Colonic mucosa (tissue), 4 donors: ENCODE data around the gene ADAMTS14. TPM values are rescaled to one million over a fixed set of nuclear protein-coding genes. Genes with fewer than 3 reads are reported as not detected.
A peak's percentile ranks its signal among the peaks of the same experiment; 100 is the strongest.

ENCODE experiments used
- DNase-seq: peaks from one replicate; pipeline ENCODE4 v3.0.0-alpha.2; 2020
- H3K27ac ChIP-seq: fragments of 200-600 bp; one replicate; pipeline ENCODE4 v1.8.0; 2021
- H3K27me3 ChIP-seq: fragments of 200-600 bp; one replicate; pipeline ENCODE4 v1.8.0; 2021
- H3K36me3 ChIP-seq: fragments of 200-600 bp; one replicate; pipeline ENCODE4 v1.8.0; 2021
- H3K4me1 ChIP-seq: fragments of 200-600 bp; one replicate; pipeline ENCODE4 v1.8.0; 2021; ENCODE audit warnings: mild to moderate bottlenecking
- H3K4me3 ChIP-seq: fragments of 200-600 bp; one replicate; pipeline ENCODE4 v1.8.0; 2021
- H3K9ac ChIP-seq, 2 donors: one replicate each; pipeline ENCODE4 v1.7.0; 2013; ENCODE audit warnings: control low read depth in 2 of 2, low read depth in 2 of 2, low read length in 2 of 2
- H3K9me3 ChIP-seq: fragments of 200-600 bp; one replicate; pipeline ENCODE4 v1.8.0; 2021
- CTCF ChIP-seq: fragments of 200-600 bp; IDR thresholded peaks from one replicate; pipeline ENCODE4 v1.8.0; 2022; ENCODE audit warnings: antibody characterized with exemption, mild to moderate bottlenecking
- intact Hi-C: fragments of 100-400 bp; cut with DNase I; formaldehyde crosslinking; loops from one replicate; pipeline ENCODE4 v1.14.1; 2022
- total RNA-seq, 2 donors: library from RNA; stranded (reverse); fragmentation: NEBNext Ultra II Directional in 1 of 2; extraction: Animal tissue kit (Norgen Biotek cat#: 25700) in 1 of 2; gene quantifications; one replicate each; pipeline ENCODE4 v1.2.1, GENCODE V29; 2021
- donor health status: healthy.
- donor health status: DM: no; HTN: no; CAD: no.
- donor health status: DM: no; HTN: no; CAD: no.

ADAMTS14 gene
- total RNA-seq, 2 donors from 2014 or later, result 0.93 to 1.5 TPM

- no peak for TF ChIP-seq CTCF
- Histone ChIP-seq H3K9ac (no peak overlapping the region), H3K27me3 (no peaks in the 10 kb centered on the region), H3K4me3 (no peak overlapping the region), H3K27ac (no peak overlapping the region), H3K4me1 (no peaks in the 10 kb centered on the region), H3K36me3 (no peaks in the 10 kb centered on the region), H3K9me3 (no peaks in the 10 kb centered on the region)
- intact Hi-C loops, result no loop called here
- no peak for DNase-seq
Measured at GRCh38 chr10:70691611-70692010, 19.3 kb downstream of the ADAMTS14 start.

DNA sequence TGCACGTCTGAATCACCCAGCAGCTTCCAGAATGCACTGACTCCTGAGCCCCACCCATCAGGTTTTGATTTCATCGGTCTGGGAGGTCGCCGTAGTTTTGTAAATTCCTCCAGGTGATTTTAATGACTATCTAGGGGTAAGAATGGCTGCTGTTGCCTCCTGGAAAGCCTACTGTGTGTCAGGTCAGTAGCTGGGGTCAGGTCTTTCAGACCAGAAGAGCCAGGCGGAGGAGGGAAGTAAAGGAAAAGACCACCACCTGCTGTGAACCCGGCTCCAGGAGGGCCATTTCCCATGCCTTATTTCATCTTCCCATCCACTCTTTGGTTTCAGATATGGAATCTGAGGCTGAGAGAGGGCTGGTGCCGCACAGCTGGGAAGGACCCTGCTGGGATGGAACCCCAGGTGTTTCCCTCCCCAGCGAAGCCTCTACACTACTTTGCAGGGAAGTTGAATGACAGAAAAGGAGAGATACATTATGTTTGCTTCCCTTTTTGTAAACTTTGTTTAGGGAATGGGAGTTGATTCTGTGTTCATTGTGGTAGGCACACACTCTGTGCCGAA, 19.8 kb downstream of the ADAMTS14 start:
- TF ChIP-seq CTCF, result no peak
- Histone ChIP-seq H3K9me3 (no peaks in the 10 kb centered on the region), H3K27me3 (no peaks in the 10 kb centered on the region), H3K27ac (no peak overlapping the region), H3K4me3 (no peak overlapping the region), H3K4me1 (no peaks in the 10 kb centered on the region), H3K36me3 (no peaks in the 10 kb centered on the region), H3K9ac (no peak overlapping the region)
- intact Hi-C loops, result no loop called here
- DNase-seq, result no peak

DNA sequence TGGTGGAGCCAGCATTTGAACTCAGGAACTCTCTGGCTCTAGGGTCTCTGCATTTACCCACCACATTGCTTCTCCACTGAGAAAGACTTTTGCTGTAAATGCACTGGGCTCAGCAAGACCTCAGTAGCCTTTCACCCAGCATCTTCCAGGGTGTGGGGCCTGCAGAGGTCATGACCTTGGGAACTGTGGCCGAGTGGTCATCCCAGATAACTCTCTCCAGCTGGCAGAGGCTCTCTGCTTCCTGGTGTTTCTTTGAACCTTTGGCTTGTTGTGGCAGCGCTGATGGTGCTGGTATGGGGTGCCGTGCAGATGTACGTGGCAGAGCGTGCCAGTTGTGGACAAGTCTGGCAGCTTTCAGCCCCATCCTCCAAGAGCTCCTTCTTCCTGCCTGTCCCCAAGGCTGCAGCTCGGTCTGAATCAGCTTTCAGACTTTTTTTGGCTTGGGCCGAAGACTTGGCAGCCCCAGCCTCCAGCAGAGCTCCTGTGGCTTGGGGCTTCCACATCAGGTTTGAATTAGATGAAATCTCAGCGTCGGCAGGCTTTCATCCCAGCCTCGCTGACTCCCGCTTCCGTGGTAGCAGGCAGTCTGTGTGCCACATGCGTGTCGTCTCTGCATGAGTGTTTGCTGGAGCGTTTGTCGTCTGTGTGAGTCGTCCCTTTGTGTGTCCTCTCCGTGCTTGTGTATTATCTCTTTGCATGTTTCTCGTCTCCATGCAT, 21.5 kb downstream of the ADAMTS14 start:
- Histone ChIP-seq H3K27me3 (no peaks in the 10 kb centered on the region), H3K36me3 (no peaks in the 10 kb centered on the region), H3K9me3 (no peaks in the 10 kb centered on the region), H3K27ac (peak overlapping the region; percentile 27), H3K9ac (no peak overlapping the region), H3K4me1 (no peaks in the 10 kb centered on the region), H3K4me3 (no peak overlapping the region)
- no peak for DNase-seq
- intact Hi-C loops, result no loop called here
- TF ChIP-seq CTCF, result no peak

DNA sequence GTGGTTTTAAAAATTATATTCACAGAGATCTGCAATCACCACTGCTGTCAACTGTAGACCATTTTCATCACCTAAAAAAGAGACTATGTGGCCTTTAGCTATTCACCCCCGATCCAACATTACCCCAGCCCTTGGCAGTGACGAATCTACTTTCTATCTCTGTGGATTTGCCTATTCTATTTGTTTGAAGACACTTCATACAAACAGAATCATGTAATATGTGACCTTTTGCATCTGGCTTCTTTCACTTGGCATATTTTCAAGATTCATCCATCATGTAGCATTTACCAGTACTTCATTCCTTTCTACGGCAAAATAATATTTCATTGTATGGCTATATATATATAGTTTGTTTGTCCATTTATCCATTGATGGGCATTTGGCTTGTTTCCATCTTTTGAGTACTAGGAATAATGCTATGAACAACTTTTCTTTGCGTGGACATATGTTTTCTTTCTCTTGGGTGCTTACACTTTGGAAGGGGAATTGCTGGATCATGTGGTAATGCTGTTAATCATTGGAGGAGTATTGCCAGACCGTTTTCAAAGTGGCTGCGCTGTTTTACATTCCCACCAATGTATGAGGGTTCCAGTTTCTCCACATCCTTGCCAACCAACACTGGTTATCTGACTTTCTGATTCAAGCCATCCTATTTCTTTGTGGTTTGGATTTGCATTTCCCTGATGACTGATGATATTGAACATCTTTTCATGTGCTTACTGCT, 22.3 kb downstream of the ADAMTS14 start:
- Histone ChIP-seq H3K27ac (no peak overlapping the region), H3K4me1 (no peaks in the 10 kb centered on the region), H3K9me3 (no peaks in the 10 kb centered on the region), H3K4me3 (no peak overlapping the region), H3K36me3 (no peaks in the 10 kb centered on the region), H3K27me3 (no peaks in the 10 kb centered on the region), H3K9ac (no peak overlapping the region)
- no peak for TF ChIP-seq CTCF
- no peak for DNase-seq
- intact Hi-C loops, result no loop called here

- Histone ChIP-seq H3K9ac (no peak overlapping the region), H3K27me3 (no peaks in the 10 kb centered on the region), H3K27ac (no peak overlapping the region), H3K36me3 (no peaks in the 10 kb centered on the region), H3K4me1 (no peaks in the 10 kb centered on the region), H3K4me3 (no peak overlapping the region), H3K9me3 (no peaks in the 10 kb centered on the region)
- no peak for TF ChIP-seq CTCF
- no peak for DNase-seq
- intact Hi-C loops, result no loop called here
Measured at GRCh38 chr10:70695241-70696030, 23.1 kb downstream of the ADAMTS14 start.
